GM20431 (cell line): ENCODE results near the gene AOPEP.
"Not testable (repeated sequence)": the region's sequence is repeated elsewhere in the genome, so short reads cannot be mapped to it uniquely, and the experiment has no call there.

Experiments used
- in situ Hi-C: fragments of 300-500 bp; cut with MseI, MboI; formaldehyde crosslinking; loops from one replicate; pipeline ENCODE4 v1.15.0; 2020; ENCODE audit warnings: low sequenced_read_pairs; ENCODE audit not compliant: unreplicated experiment

The AOPEP gene

DNA sequence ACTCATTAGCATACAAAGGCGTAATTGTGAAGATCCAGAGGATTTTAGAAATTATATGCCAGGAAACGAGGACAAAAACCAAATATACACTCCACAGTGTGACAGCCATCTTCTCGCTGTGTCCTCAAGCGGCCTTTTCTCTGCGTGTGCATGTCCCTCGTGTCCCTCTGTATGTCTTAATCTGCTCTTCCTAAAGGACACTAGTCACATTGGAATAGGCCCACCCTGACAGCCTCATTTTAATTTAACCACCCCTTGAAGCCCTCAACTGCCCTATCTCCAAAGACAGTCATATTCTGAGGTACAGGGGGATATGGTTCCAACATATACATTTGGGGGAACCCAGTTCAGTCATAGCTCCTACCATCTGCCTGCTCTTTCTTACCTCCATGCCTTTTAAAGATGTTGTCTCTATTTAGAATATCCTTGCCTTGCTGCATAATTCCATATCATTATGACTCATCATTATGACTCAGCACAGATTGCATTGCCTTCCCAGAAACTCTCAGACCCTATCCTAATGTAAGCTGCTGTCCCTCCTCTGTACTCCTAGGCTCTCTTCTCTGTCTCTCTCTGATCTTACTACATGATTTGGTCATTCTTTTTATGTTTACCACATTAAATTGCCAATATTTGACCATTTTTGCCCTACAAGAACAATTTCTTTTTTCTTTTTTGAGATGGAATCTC lies 210.9 kb downstream of the AOPEP start:
- in situ Hi-C loops = no loop called here

DNA sequence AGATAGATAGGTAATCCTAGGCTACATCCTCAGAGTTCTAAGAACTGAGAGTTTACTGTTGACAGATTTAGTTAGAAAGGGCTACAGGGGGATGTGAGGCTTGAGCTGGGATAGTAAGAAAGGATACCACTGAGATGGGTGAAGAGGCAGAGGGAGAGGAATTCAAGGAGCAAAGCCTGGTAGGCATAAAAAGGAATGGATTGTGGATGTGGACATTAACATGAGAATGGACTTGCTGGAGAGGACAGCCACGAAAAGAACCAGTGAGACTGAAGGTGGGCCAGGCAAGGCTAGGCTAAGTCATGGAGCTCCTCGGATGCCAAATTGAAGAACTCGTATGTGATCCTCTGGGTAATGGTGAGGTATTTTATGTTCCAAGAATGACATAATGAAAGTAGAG lies 211.9 kb downstream of the AOPEP start:
- in situ Hi-C loops = no loop called here

DNA sequence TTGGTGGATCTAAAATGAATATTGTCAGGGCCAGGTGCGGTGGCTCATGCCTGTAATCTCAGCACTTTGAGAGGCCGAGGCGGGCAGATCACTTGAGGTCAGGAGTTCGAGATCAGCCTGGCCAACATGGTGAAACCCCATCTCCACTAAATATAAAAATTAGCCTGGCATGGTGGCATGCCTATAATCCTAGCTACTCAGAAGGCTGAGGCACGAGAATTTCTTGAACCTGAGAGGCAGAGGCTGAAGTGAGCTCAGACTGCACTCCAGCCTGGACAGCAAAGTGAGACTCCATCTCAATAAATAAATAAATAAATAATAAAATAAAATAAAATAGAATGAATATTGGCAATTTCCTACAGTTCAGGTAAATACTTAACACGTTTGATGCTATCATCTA lies 213.8 kb downstream of the AOPEP start:
- in situ Hi-C loops = not testable (repeated sequence)

DNA sequence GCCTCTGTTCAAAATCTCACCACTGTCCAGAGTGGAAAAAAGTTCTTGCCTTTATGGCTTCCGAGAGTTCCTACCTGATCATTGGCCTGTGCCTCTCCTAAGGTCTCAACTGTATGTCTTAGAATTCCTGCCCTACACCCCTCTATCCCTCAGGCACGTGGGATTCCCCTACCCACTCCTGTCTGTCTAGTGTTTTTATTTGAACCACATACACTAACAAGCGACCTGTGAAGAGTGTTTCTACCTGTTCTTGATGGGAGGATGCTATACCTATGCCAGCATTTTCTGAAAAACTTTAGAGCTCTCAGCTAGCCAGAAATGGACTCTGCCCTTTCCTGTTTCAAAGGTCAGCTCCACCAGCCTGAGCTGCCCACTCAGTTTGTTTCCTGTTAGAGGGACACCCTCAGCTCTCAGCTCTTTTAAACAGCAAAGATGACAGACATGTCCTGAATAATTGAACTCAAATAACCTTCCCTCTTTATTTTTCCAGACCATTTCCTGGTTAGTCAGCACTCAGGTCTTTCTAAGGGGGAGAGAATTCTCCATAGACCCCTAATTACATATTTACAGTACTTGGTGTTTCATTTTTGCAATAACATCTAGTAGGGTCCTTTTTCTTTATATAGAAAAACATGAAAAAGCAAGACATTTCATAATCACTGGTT lies 214.8 kb downstream of the AOPEP start:
- in situ Hi-C loops = no loop called here

DNA sequence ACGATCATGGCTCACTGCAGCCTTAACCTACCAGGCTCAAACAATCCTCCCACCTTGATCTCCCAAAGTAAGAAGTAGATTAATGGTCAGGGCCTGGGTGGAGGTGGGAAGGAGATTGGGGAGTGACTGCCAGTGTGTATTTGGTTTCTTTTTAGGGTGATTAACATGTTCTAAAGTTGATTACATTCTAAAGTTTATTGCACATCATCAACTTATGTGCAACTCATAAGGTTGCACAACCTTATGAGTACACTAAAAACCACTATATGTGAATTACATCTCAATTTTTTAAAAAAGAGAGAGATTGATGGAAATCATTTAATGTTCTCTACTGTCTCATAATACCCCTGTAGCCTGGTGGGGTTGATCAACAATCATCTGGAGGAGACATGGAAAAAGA lies 218.1 kb downstream of the AOPEP start:
- in situ Hi-C loops = no loop called here

DNA sequence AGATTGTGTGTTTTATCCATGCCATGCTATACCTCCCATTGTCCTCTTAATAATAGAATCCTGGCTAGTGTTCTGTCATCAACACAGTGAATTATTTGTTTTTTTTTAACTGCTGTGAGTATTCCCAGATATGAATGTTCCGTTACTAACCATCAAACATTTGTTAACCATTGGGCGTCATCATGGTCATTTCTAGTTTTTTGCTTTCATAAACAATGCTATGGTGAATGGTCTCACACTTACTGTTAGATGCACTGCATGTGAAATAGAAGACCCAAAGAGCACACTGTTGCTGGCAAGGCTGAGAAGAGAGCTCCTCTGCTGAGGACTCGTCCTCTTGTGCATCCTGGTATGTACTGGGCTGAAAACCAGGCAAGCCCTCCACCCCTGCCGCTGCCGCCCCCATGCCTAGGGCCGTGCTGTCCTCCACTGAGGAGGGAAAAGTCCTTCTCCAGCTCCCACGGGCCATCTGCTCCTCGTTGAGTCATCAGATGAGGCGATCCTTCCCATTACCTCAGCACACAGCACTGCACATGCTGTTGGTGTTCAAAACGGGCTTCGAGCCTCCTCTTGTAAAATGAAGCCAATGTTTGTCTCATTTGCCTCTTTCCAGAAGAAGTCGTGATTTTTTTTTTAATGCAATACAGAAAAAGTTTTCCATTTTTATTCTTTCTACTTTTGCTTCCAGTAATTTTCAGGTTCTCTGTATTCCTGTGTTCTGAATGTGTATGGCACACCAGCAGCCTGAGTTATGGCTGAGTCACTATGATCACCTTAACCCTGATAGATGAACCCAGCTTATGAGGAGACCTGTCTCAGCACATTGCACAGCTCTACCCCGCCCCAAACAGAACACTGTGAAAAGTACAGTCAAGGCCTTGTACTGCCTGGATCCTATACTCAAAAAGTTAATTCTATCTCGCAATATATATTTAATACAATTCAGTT lies 219.0 kb downstream of the AOPEP start:
- in situ Hi-C loops = no loop called here

DNA sequence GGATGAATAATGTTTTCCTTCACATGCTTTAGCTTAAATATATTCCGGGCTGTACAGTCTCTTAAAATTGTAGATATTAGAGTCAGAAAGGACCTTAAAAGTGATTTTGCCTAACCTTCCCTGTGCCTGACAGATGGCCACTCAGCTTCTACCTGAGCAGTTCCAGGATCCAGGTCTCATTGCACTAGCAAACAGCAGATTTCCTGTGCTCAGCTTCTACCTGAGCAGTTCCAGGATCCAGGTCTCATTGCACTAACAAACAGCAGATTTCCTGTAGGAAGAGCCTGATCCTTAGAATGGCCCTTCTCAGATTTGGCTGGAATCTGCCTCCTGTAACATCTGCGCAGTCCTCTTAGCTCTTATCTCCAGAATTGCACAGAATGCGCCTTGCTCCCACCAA lies 219.8 kb downstream of the AOPEP start:
- in situ Hi-C loops = no loop called here

DNA sequence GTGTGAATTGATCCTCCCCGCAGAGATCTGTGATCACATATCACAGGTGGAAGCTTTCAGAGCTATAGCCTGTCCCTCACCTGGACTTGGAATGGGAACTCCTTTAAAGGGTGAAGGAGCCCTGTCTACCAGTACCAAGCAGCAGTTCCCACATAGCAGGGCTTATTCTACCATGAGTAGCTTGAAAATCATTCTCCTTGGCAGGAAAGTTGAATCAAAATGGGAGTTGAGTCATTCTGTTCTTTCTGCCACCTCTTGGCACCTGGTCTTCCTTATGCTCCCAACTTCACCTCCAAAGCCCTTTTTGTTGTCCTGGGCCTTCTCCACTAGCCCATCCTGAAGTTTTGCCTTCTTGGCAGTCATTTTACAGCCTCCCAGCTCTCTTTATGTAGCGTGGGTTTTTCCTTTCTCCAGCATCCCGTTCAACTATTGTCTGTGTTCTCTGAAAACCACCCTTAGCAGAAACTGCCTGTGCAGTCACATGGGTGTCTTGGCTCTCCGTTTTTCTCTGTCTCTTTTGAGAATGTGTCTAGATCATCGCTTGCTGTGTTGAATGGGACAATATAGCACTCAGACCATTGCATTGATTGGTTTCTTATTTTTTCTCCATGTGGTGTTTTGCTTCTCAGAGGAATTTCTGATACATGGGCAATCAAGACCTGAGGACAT lies 222.2 kb downstream of the AOPEP start:
- in situ Hi-C loops = no loop called here

DNA sequence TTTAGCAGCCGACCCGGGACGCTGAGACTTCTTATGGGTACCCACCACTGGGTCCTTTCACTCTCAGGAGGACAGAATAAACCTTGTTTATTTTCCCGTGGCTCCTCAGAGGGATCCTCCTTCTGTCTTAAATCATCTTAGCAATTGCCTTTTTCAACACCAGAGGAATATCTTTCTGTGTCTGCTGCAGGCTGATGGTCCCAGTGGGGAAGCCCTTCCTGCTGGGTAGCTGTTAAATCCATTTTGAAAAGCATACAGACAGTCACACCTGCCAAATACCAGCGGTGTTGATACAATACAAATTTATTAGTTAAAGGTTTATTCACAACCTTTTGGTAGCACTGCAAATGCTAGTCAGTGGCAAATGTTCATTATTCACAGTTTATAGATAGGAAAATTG lies 222.9 kb downstream of the AOPEP start:
- in situ Hi-C loops = no loop called here

DNA sequence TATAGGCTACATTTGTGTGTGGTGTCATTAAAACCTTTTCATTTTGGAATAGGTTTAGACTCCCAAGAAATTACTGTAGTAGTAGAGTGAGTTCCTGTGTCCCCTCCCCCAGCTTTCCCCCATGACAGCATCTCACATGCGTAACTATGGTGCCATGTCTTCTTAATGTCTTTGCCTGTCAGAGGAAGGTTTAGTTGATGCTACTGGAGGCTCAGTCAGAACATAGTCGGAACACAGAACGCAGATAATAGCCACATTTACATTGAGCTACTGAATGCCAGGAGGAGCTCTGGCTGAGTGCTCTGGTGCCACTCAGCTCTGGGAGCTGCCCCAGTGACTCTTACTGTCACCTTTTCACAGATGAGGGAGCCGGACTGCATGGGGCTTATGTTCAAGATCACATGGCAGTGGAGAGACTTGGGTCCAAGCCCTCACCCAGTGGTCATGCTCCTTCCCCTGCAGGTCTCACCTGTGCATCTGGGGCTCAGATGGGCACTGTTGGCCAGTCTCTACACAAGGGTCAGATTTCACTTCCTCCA lies 223.6 kb downstream of the AOPEP start:
- in situ Hi-C loops = no loop called here

DNA sequence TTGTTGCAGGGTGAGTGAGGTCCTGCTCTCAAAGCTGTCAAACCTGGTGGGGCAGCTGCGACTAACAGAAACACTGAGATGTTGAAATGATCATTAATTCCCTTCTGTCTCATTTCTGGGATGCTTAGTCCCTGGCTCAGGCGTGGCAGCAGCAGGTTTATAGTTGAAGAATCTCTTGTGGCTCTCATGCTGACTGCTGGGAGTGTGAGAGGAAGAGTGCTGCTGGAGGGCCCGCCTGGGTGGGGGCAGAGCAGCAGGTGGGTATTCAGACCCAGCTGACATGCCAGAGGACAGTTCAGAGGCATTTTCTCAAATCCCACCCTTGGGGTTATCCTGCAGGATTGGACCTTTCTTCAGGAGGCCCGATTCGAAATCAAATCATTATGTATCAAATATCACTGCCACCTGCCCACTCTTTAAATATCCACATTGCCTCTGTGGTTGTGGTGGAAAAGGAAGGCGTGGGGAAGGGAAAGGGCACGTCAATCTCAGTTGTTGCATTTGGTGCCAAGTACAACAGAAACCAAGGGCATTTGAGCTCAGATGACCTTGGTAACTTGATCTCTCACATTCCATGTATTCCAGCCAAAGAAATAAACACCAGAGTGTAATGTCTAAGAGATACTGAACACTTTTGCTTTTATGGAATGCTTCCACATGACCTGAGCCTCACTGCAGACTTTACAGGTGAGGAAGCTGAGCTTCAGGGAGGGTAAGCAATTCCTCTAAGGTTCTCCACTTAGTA lies 224.3 kb downstream of the AOPEP start:
- in situ Hi-C loops = no loop called here

DNA sequence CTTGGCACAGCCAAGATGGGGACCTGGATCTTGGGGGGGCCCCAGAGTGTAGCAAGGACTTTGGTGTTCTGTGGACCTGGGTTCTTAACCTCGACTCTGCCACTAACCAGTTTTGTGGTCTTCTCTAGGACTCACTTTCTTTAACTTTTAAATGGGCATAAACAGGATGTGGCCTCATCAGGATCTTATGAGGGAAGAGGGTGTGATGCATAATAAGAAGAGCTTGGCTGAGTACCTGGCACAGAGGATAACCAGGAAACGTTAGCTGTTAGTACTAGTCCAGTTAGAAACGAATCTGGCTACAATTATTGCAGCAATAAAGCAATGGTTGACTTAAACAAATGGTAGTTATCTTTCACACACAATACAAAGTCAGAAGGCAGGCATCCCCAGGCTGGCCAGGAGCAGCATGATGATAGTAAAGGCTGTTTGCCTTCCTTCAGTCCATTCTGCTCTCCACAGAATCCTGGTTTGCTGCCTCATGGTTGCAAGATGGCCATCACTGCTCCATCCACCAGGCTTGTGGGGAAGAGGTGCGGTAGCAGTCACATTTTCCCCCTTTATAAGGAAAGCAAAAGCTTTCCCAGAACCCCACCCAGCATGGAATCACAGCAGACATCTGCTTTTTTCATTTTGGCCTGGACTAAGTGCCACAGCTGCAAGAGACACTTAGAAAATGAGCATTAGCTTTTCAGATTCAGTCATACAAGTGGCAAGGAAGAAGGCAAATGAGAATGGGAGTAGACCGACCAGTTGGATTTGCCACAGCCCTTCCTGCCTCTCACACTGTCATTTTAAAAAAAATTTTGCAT lies 225.0 kb downstream of the AOPEP start:
- in situ Hi-C loops = no loop called here

DNA sequence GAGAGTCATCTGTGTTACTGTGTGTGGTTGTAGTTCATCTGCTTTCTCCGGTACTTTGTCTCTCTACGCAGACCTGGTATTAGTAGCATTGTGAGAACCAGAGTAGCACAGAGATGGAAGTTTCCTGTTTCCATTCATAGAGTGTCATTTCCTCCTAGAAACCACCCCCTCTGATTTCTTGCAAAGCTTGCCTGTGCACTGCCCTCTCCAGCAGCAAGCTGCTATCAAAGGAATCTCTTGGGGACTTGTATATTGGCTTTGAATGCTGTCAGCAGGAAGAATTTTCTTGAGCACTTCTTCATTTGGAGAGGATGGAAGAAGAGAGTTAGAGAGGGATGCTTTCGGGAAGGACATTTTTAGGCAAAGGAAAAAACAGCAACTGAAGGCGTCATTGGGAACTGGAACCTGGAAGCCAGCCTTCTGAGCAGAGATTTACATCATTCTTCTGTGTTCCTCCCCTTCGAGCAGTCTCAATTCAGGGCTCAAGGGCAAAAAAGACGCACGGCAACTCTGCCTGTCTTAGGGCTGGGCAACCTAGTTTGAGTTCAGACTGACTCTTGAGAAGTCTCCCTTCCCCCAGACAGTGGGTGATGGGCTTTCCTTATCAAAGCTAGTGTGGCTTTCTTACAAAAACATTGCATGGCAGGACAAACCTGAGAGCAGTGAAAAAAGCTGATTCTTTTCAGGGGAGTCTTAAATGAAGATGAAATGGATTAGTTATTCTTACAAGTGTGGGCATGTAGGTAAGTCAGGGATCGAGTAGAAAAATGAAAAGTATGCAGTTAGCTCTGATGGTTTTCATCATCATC lies 226.3 kb downstream of the AOPEP start:
- in situ Hi-C loops = no loop called here

DNA sequence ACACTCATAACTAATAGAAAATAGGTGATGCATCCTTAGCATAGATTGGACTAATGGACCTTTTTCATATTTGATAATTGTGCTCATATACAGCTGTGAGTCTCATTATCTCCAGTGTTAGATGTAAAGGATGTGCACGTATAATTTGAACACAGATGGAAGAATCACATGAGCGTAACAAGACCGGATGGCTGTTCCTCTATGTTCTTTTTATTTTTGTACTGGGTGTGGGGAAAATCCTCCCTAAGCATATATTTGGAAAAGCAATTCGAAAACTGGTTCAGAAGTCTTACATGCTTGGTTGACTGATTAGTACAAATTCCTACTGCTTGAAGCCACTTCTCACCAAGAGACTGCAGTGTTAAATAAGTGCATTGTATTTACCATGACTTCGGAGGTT lies 230.2 kb downstream of the AOPEP start:
- in situ Hi-C loops = no loop called here

DNA sequence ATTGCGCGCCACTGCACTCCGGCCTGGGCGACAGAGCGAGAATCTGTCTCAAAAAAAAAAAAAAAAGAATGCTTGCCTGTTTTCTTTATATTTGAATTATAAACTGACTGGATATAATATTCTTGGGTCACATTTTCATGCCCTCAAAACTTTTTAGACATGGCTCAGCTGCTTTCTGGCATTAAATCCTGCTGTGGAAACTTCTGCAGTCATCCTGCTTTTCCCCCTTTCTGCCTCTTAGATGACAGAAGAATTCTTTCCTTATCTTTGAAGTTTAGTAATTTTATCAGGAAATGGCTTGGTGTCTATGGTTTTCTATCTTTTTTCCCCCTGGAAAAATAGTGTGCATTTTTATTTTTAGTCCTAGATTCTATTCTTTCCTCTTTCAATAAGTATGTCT lies 234.5 kb downstream of the AOPEP start:
- in situ Hi-C loops = no loop called here

DNA sequence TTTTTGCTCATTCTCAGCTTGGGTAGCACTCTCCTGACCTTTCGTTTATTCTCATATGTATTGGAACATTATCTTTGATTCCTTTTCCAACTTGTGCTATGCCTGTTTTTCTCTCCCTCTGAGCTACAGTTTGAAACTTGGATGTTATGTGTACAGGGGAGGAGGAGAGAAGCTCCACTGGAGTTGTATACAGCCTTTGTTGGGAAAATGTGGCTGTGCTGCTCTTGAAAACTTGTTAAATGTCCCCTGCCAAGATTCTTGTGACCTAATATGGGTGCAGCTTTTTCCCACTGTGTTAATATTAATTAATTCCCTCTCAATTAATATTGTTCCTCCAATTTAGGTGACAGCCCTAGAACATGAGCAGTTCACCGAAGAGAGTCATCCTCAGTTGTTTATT lies 235.4 kb downstream of the AOPEP start:
- in situ Hi-C loops = no loop called here

DNA sequence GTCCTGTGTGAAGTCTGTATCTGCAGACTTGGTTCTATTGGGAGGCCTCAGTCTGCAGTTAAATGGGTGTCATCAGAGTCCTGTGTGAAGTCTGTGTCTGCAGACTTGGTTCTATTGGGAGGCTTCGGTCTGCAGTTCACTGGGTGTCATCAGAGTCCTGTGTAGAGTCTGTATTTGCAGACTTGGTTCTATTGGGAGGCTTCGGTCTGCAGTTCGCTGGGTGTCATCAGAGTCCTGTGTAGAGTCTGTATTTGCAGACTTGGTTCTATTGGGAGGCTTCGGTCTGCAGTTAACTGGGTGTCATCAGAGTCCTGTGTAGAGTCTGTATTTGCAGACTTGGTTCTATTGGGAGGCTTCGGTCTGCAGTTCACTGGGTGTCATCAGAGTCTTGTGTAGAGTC lies 239.1 kb downstream of the AOPEP start:
- in situ Hi-C loops = not testable (repeated sequence)

DNA sequence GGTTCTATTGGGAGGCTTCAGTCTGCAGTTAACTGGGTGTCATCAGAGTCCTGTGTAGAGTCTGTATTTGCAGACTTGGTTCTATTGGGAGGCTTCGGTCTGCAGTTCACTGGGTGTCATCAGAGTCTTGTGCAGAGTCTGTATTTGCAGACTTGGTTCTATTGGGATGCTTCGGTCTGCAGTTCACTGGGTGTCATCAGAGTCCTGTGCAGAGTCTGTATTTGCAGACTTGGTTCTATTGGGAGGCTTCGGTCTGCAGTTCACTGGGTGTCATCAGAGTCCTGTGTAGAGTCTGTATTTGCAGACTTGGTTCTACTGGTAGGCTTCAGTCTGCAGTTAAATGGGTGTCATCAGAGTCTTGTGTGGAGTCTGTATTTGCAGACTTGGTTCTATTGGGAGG lies 239.5 kb downstream of the AOPEP start:
- in situ Hi-C loops = not testable (repeated sequence)
